Tibial nerve (tissue), 4 donors: ENCODE data around the gene GABRR2. TPM values are rescaled to one million over a fixed set of nuclear protein-coding genes. Genes with fewer than 3 reads are reported as not detected.
A peak's percentile ranks its signal among the peaks of the same experiment; 100 is the strongest.

ENCODE experiments used
- DNase-seq, 2 donors: peaks; one replicate each; pipeline ENCODE4 v3.0.0-alpha.2; 2019; ENCODE audit warnings: low spot score in 2 of 2
- H3K27ac ChIP-seq, 4 donors: fragments of 200-600 bp; sonication (generic) in 3 of 4; one replicate each; pipeline ENCODE4 v1.5.1; 2017 to 2019; ENCODE audit warnings: mild to moderate bottlenecking in 1 of 4
- H3K27me3 ChIP-seq, 2 donors: fragments of 200-600 bp; sonication (generic) in 1 of 2; one replicate each; pipeline versions ENCODE4 v1.5.1 to v1.6.0; 2017 to 2019
- H3K36me3 ChIP-seq, 3 donors: fragments of 200-600 bp; sonication (generic); one replicate each; pipeline ENCODE4 v1.5.1; 2018 to 2019
- H3K4me1 ChIP-seq, 4 donors: fragments of 200-600 bp; sonication (generic) in 3 of 4; one replicate each; pipeline ENCODE4 v1.5.1; 2017 to 2019
- H3K4me3 ChIP-seq, 4 donors: fragments of 200-600 bp; sonication (generic) in 3 of 4; one replicate each; pipeline ENCODE4 v1.5.1; 2017 to 2019; ENCODE audit warnings: mild to moderate bottlenecking in 1 of 4, moderate library complexity in 1 of 4
- H3K9me3 ChIP-seq, 4 donors: fragments of 200-600 bp; sonication (generic) in 3 of 4; one replicate each; pipeline ENCODE4 v1.5.1; 2017 to 2019
- EP300 ChIP-seq, 2 donors: sonication (generic); formaldehyde crosslinking; IDR thresholded peaks; one replicate each; pipeline ENCODE4 v1.6.1; 2017; ENCODE audit warnings: antibody characterized with exemption in 2 of 2, mild to moderate bottlenecking in 1 of 2
- POLR2A ChIP-seq, 2 donors: fragments of 450-650 bp; IDR thresholded peaks; one replicate each; pipeline ENCODE4 v1.6.1; 2017; ENCODE audit warnings: antibody characterized with exemption in 2 of 2, mild to moderate bottlenecking in 2 of 2, moderate library complexity in 2 of 2
- WGBS, 2 donors: methylation state at CpG; one replicate each; pipeline ENCODE4 v1.1.5; 2018; 5-methylcytosine and 5-hydroxymethylcytosine counted together
- total RNA-seq, 4 donors: library from RNA; depleted of rRNA; stranded (reverse); fragments of >200 nt; gene quantifications; one replicate each; pipeline ENCODE4 v1.1.0, GENCODE V29; 2016
- TF ChIP-seq, protein P1 (sequence below), 5 experiments: fragments of 200-600 bp in 3 of 5; fragments of 450-650 bp in 2 of 5; sonication (generic) in 3 of 5; IDR thresholded peaks; one replicate each; pipeline ENCODE4 v1.5.1; 2016 to 2019; ENCODE audit warnings: antibody characterized with exemption in 5 of 5, mild to moderate bottlenecking in 3 of 5, moderate library complexity in 2 of 5

GABRR2 gene
- total RNA-seq, 4 donors from 2014 or later: 0.84 to 3.6 TPM; not detected in 2

DNA sequence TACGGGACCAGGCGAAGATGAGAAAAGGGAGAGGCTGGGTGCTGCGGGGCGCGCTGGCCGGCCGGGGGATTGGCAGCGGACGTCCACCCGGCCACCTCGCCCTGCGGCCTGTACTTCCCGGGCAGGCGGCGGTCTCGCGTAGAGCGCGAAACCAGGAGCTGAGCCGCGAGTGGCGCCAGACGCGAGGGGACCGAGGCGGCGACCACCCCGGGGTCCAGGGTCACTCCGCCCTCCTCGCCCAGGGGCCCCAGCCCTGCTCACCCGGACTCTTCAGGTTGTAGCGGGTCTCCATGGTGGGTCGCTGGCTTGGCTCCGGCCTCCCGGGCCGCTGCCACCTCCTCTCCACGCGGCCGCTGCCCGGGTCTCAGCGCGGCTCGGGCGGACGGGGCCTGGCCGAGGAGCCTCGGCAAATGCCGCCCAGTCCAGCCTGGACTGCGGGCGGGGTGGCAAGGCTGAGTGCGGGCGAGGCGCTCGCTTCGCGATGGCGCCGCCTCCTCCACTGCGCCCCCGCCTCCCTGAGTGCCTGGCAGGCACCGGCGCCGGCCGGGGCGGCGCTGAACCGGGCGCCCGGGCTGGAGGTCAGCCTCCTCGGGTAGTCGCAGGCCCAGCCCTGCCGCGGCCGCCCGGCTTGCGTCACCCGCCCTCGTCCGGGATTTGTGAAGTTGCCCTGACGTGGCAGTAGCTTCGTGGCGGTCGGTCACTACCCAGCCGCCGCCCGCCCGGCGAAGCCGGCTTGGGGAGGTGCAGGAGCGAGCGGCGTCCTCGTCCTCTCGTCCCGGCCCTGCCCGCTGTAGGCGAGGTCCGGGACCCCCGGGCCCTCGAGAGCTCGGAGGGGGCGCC, 37.4 kb upstream of the GABRR2 start, which contains the start of gene UBE2J1:
Gene UBE2J1 (minus strand): TSS at position 445 of the 840 bp plus-strand sequence. CDS start 153 bp downstream, at position 292.
- Histone ChIP-seq H3K9me3 (no peaks in the 10 kb centered on the region), H3K4me1 (peaks cover 0 to 49% (median 21%) of the 10 kb centered on the region in 4 donors), H3K27me3 (no peaks in the 10 kb centered on the region), H3K36me3 (no peaks in the 10 kb centered on the region), H3K4me3 (peak within 1 kb of the TSS; percentile 81 to 94 (median 91)), H3K27ac (peak within 1 kb of the TSS; percentile 90 to 99 (median 98))
- peak in 1 of 2 donors; percentile 96 for TF ChIP-seq POLR2A (IDR thresholded peaks at IDR 0.05)
- TF ChIP-seq, protein P1, sequence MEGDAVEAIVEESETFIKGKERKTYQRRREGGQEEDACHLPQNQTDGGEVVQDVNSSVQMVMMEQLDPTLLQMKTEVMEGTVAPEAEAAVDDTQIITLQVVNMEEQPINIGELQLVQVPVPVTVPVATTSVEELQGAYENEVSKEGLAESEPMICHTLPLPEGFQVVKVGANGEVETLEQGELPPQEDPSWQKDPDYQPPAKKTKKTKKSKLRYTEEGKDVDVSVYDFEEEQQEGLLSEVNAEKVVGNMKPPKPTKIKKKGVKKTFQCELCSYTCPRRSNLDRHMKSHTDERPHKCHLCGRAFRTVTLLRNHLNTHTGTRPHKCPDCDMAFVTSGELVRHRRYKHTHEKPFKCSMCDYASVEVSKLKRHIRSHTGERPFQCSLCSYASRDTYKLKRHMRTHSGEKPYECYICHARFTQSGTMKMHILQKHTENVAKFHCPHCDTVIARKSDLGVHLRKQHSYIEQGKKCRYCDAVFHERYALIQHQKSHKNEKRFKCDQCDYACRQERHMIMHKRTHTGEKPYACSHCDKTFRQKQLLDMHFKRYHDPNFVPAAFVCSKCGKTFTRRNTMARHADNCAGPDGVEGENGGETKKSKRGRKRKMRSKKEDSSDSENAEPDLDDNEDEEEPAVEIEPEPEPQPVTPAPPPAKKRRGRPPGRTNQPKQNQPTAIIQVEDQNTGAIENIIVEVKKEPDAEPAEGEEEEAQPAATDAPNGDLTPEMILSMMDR (IDR thresholded peaks at IDR 0.05): peak in 1 of 5 experiments; percentile 27
- peak in 1 of 2 donors; percentile 92 for TF ChIP-seq EP300 (IDR thresholded peaks at IDR 0.05)
- DNase-seq: peak; percentile 80 to 84
- 0 to 1% methylated on average over 31 to 86 of the region's 102 CpGs for WGBS, 2 donors

DNA sequence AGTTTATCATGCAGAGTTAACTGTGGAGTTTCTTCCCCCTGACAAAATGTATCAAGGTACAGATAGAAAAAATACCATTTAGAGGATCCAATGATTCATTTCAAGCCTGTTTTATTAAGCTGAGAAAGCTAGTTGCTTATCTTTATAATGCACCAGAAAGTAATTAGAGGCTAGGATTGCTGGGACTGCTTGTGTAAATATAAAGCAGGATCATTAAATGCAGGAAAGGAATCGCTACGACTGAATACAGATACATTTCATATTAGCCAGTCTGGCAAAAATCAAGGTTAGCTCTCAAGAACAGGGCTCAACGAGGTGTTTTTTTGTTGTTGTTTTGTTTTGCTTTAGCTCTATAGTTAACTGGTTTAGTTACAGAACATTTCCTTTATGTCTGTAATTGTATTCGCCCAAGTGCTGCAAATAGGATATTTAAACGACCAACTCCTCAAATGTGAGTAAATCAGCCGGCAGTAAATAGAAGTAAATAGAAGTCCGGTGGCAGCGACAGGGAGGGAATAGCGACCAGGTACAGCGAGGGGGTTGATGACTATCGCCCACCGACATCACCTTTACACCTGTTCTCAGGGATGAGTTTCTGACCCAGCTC, 36.7 kb upstream of the GABRR2 start:
- H3K36me3 ChIP-seq: no peaks in the 10 kb centered on the region
- no peaks in the 10 kb centered on the region for H3K9me3 ChIP-seq
- H3K4me1 ChIP-seq: peaks cover 0 to 51% (median 23%) of the 10 kb centered on the region in 4 donors
- no peak for DNase-seq
- H3K27ac ChIP-seq: peak overlapping the region; percentile 90 to 99 (median 98)
- H3K27me3 ChIP-seq: no peaks in the 10 kb centered on the region
- peak overlapping the region; percentile 81 to 94 (median 91) for H3K4me3 ChIP-seq
- 1 to 2% methylated on average over 12 of the region's 12 CpGs for WGBS, 2 donors
- TF ChIP-seq, protein P1 (IDR thresholded peaks at IDR 0.05): no peak
- TF ChIP-seq POLR2A (IDR thresholded peaks at IDR 0.05): no peak
- TF ChIP-seq EP300 (IDR thresholded peaks at IDR 0.05): no peak

DNA sequence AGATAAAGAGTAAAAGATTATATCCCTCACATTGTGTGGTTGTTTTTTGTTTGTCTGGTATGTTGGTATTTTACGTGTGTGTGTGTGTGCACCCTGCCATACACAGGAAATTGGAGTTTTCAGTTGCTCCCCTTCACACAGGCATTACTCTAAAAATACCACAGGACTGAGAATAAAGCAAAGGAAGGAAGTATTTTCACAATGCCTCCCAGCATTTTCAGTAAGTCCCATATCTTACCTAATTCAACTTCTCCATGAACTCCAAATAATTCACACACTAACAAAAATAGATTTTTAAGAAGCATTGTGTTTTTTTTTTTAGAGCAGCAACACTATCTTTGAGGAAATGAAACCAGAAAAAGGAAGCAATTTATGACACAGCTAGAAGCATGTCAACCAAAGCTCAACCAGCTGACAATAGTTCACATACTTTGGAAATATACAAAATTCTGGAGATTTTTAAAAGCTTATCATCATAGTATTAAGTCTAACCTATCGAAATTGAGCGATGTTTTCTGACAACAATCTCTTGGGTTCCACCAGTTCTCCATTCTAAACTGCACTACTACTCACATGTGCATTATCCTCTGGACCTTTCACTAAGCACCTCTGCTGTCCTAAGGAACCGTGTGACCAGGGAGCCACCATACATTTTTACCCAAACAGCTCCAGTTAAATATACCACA, 35.3 kb upstream of the GABRR2 start:
- peak overlapping the region in 3 of 4 donors; percentile 55 to 99 (median 97) for H3K27ac ChIP-seq
- no peaks in the 10 kb centered on the region for H3K36me3 ChIP-seq
- no peak for DNase-seq
- H3K4me1 ChIP-seq: peaks cover 0 to 54% (median 23%) of the 10 kb centered on the region in 4 donors
- H3K27me3 ChIP-seq: no peaks in the 10 kb centered on the region
- no peaks in the 10 kb centered on the region for H3K9me3 ChIP-seq
- TF ChIP-seq EP300 (IDR thresholded peaks at IDR 0.05): peak; percentile 15 to 78
- TF ChIP-seq, protein P1 (IDR thresholded peaks at IDR 0.05): no peak
- H3K4me3 ChIP-seq: peak overlapping the region in 3 of 4 donors; percentile 18 to 94 (median 94)
- WGBS, 2 donors: 47 to 49% methylated on average over 4 of the region's 4 CpGs

DNA sequence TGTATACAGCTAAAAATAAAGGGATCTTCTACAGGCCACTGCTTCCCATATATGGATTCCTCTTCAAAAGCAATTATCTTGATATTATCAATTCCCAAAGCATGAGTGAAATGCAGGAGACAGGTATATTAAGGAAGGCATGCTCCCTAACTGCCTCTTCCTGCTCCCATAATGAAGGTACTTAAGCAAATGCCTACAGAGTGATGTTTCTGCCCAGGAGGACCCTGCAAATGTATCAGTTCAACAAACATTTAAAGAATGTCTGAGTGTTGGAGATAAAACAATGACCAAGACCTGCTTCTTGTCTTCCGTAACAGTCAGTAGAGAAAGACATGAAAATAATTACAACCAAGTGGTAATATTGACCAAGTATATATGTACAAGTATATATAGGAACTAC, 33.3 kb upstream of the GABRR2 start:
- Histone ChIP-seq H3K36me3 (no peaks in the 10 kb centered on the region), H3K4me3 (no peak overlapping the region), H3K9me3 (no peaks in the 10 kb centered on the region), H3K27ac (peak overlapping the region in 2 of 4 donors; percentile 18 to 27), H3K4me1 (peaks cover 0 to 60% (median 22%) of the 10 kb centered on the region in 4 donors), H3K27me3 (no peaks in the 10 kb centered on the region)
- TF ChIP-seq, protein P1 (IDR thresholded peaks at IDR 0.05): no peak
- DNase-seq: no peak
- 96 to 100% methylated on average over 1 of the region's 1 CpG for WGBS, 2 donors
